Renal cortical epithelial cell (primary cell): ENCODE results near the gene FAF1. TPM values are rescaled to one million over a fixed set of nuclear protein-coding genes. Genes with fewer than 3 reads are reported as not detected.
"Not testable (repeated sequence)": the region's sequence is repeated elsewhere in the genome, so short reads cannot be mapped to it uniquely, and the experiment has no call there.

Source experiments
- DNase-seq: peaks from one replicate; pipeline ENCODE4 v3.0.0-alpha.2; 2011; ENCODE audit warnings: low read depth
- total RNA-seq: library from RNA; depleted of rRNA; stranded (reverse); fragments of >200 nt; gene quantifications from 2 replicates; pipeline ENCODE4 v1.2.3, GENCODE V29; 2014

FAF1 gene
- total RNA-seq, 1 donor from 2014 or later, result 92.6 TPM

DNA sequence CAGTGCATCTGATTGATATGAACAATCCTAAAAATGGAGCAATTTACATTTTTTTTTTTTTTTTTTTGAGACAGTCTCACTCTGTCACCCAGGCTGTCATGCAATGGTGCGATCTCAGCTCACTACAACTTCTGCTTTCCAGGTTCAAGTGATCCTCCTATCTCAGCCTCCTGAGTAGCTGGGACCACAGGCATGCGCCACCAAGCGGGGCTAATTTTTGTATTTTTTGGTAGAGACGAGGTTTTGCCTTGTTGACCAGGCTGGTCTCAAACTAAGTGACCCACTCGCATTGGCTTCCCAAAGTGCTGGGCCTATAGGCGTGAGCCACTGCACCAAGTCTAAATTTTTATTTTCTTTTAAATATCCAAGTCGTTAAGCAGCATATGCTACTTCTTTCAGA is 109.0 kb downstream of the FAF1 start:
- no peak for DNase-seq

DNA sequence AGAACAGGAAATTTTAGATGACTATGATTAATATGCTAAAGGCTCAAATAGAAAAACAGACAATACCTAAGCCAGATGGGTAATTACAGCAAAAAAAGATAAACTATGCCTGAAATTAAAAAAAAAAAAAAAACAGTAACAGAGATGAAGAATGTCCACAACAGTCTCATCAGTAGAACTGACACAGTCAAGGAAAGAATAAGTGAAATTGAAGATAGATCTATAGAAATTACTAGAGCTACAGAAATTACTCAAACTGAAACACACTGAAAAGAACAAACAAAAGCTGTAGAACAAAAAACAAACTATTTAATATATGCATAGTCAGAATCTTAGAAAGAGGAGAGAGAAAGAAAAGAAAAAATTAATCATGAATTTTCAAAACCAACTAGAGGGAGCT is 112.8 kb downstream of the FAF1 start:
- DNase-seq, result no peak

DNA sequence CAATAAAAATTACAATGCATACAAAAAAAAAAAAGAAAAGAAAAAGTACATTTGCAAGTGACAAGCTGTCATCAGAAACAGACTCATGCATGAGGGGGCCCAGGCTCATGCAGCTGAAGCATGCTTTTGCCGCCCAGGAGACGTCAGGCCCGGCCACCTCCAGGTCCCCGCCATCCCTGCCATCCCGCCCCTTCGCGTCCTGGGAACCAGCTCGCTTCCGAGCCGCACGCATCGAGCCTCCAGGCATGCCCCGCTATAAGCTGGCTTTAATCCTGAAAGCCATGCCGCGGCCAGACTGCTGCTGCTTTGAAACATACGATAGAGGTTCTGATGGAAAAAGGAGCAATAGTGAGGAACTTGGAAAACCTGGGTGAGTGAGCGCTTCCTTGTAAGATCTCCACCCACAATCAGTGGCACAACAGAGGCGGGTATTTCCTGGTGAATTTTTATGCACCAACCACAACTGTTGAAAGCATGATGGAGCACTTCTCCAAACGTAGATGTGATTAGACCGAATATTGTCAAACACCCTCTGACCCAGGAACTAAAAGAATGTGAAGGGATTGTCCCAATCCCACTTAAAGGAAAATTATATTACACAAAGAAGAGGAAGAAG is 113.7 kb downstream of the FAF1 start:
- DNase-seq, result no peak

DNA sequence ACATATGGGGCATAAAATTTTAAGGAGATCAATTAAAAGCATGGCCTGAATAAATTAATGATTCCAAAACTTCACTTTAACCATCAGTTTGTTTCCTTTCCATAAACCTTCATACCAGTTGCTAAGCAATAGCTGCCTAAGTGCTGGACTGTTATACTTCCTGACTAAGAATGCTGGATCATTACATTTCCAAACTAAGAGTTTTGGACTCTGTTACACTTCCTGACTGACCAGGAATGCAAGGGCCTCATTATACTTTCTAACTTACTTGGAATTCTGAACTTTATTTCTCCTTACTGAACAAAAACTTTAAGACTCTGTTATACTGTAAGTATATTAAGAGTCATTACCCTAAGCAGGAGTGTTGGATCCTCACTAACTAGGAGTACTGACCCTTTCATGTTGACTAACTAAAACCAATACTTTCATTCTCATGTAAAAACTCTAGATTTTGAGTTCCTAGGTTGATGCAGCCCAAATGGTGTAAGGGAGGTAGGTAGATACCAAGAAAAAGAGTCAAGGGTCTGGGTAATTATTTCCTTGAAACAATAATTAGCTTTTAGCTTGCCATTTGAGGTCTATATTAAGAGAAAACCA is 118.2 kb downstream of the FAF1 start:
- DNase-seq, result peak; percentile 81

DNA sequence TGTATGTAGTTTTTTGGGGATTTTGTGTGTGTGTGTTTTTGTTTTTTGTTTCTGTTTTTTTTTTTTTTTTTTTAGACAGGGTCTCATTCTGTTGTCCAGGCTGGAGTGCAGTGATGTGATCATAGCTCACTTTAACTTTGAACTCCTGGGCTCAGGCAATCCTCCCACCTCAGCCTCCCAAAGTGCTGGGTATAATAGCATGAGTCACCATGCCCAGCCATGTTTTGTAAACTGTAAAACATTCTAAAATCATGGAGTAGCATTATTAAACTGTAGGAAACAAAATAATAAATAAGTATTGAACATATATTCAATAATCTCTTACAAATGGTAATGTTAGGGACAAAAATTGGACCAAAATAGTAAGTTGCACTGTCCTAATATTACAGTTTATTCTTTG is 124.0 kb downstream of the FAF1 start:
- no peak for DNase-seq

DNA sequence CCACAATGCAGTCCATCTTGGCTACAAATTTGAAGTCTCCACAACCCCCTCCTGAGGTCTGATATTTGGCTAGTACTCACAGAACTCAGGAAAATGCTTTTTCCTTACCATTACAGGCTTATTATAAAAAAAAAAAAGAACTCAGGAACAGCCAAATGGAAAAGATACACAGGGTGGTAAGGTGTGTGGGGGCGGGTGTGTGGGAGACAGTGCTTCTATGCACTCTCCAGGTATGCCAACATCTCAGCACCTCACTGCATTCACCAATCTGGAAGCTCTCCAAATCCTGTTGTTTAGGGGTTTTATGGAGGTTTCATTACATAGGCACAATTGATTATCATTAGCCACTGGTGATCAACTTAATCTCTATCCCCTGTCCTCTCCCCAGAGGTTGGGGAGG is 126.9 kb downstream of the FAF1 start:
- no peak for DNase-seq

DNA sequence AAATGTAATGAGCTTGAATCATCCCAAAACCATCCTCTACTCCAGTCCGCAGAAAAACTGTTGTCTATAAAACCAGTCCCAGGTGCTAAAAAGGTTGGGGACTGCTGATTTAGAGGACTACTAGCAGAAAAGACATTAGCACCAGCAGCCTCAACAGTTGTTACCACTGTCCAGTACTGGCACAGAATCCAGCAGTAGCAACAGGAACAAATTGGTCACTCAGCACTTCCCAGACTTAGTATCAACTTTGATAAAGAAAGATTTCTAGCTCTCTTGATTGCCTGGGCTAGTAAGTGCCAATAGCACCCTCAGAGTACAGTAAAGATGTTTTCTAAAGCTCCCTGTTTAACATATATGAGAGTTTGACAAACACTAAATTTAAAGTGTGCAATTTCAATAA is 127.9 kb downstream of the FAF1 start:
- no peak for DNase-seq

DNA sequence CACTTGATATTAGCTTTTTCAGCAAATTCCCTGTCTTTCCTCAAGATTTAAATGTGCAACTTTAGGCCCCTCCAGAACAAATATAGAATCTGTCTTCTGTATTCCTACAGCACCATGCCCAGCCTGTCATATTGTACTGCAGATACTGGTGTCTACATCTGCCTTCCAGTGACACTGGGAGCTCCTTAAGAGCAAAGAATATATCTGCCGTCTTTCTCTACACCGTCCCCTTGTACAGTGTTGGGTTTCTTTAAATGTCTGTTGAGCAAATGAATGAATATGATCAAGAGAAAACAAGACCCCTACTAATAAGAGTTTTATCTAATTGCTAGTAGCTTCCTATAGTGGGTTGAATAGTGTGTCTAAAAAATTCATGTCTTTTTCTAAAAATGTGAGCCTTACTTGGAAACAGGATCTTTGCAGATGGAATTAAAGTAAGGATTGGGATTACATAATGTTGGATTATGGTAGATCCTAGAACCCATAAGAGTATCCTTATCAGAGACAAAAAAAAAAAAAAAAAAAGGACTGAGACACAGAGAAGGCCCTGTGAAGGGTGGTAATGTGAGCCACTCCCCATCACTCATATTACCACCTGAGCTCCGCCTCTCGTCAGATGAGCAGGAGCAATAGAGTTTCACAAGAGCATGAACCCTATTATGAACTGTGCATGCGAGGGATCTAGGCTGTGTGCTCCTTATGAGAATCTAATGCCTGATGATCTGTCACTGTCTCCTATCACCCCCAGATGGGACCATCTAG is 128.6 kb downstream of the FAF1 start:
- no peak for DNase-seq

DNA sequence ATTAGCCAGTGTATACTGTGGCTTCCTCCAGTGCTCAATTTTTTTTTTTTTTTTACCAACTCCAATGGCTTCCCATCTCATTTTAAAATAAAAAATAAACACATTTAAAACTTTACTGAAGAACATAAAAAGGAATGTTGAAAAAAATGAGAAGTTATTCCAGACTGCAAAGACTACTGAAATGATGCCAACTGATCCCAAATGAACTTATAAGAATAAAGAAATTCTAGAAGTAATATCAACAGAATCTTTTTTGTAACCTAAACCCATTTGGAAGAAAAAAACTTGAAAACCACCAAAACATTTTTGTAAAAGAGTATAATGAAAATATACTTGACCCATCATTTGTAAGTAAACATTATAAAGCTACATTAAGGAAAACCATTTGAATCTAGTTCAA is 129.4 kb downstream of the FAF1 start:
- no peak for DNase-seq

DNA sequence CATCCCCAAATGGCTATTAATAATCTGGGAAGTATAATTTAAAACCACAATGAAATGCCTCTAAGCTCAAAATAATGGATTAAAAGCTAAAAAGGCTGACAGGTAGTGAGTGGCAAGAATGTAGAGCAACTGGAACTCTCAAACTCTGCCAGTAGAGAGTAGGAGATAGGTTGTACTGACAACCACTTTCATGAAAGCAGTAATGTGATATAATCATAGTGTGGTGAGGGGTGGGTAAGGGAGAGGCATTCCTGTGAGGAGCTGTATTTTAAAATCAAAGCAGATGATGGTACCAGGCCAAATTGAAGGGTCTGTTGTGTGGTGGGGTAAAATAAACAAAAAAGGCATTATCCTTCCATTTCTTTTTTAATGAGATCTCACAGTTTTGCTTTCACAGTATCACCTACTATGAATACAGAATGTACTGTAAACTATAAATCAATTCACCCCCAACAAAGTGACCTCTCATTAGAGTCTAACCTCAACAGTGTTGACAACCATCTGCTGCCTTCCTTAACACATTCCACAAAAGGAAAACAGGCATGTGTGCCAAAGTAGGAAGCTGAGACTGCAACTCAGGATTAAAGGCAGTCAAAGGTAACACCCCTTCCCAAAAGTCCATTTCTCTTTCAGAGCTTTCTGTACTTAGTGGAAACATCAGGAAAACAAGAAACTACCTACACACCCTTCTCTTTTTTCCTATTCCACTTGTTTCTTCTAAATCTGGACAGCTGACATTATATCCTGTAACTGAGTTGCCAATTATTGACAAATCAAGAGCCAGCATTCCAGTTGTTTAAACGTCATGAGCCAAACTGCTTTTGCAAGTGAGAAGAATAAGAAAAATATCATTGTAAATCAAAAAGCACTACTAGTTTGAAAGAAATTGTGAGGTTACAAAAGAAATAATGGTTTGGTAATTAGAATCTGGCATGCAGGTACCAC is 130.8 kb downstream of the FAF1 start:
- peak; percentile 71 for DNase-seq

DNA sequence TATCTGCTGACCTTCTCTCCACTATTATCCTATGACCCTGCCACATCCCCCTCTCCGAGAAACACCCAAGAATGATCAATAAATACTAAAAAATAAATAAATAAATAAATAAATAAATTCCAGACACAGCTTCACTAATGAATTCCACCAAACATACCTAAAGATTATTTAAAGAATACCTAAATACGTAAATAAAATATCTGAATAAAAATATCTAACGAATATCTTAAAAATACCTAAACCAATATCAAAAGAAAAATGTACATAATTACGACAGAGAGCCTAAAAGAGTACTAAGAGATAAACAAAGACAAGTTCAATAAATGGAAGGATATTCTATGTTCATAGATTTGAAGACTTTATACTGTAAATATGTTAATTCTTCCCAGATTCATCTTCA is 132.5 kb downstream of the FAF1 start:
- no peak for DNase-seq

DNA sequence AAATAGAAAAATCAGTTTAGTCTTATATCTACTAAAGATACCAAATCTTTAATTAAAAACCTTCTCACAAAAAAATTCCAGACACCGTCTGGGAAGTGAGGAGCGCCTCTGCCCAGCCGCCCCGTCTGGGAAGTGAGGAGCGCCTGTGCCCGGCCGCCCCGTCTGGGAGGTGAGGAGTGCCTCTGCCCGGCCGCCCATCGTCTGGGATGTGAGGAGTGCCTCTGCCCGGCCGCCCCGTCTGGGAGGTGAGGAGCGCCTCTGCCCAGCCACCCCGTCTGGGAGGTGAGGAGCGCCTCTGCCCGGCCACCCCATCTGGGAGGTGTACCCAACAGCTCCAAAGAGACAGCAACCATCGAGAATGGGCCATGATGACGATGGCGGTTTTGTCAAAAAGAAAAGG is 133.3 kb downstream of the FAF1 start:
- DNase-seq, result not testable (repeated sequence)

DNA sequence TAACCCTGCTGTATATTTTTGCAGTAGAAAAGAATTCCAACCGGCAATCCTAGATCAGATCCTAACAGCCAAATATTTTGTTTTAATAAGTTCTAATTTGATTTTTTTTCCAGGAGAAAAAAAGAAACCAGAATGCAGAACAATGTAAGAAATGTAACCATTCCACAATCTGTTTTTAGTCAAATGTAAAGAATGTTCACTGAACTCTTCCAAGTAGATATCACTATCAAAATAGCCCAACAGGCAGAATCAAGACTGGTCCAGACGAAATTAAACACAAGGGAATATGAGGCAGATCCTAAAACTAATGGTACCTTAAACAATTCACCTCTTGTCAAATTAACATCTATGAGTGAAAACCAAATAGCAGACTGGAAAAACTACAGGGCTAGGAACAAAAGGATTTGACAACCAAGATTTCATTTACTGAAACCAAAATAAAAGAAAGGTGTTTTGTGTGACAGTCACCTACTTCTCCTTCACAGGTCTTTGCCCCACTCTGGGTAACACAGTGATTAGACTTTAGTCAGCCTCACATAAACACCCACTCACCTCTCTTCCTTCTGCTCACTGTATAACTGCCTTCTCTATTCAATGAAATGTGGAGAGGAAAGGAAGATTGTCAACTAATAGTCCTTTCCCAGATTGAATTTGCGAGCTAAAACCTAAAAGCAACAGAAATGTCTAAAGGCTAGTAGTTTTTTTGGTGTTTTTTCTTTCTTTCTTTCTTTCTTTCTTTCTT is 137.9 kb downstream of the FAF1 start:
- DNase-seq, result no peak

DNA sequence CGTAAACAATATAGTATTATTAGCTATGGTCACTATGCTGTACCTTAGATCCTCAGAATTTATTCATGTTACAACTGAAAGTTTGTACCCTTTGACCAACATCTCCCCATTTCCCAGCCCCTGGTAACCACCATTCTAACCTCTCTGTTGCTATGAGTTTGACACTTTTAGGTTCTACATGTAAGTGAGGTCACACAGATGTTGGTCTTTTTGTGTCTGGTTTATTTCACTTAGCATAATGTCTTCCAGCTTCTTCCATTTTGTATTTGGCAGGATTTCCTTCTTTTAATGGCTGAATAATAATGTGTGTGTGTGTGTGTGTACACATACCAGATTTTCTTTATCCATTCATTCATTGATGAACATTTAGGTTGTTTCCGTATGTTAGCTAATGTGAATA is 139.5 kb downstream of the FAF1 start:
- DNase-seq, result no peak

DNA sequence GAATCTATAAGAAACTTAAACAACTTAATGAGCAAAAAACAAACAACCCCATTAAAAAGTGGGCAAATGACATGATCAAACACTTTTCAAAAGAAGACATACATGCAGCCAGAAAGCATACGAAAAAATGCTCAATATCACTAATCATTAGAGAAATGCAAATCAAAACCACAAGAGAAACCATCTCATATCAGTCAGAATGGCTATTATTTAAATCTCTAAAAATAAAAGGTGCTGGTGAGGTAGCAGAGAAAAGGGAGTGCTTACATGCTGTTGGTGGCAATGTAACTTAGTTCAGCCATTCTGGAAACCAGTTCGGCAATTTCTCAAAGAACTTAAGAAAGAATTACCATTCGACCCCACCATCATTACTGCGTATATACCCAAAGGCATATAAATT is 147.7 kb downstream of the FAF1 start:
- no peak for DNase-seq

DNA sequence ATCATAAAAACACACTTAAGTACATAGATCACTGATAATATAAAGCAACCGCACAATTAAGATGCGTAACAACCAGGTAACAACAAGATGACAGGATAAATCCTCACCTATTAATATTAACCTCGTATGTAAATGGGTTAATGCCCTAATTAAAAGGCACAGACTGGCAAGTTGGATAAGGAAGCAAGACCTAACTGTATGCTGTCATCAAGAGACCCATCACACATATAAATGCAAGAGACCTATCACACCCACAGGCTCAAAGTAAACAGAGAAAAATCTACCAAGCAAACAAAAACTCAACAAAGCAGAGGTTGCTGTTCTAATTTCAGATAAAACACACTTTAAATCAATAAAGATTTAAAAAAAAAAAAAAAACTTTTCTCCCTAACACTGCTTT is 151.8 kb downstream of the FAF1 start:
- no peak for DNase-seq

DNA sequence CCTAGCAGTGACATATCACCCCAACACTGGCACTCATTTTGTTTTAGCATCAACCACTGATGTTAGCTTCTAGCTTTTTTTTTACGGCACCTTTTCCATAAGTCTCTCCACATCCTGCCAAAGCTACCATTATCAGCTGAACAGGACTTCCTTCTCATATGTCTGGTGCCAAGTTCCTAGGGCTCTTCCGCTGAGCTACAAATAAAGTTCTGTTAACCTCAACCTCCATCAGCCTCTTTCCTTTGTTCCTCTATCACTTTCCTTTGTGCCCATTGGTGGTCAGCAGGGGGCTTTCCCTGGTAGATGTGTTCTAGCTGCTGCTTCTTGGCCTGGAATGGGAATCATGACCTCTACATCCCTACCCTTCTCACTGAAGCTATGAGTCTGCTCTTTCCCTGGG is 163.8 kb downstream of the FAF1 start:
- no peak for DNase-seq

DNA sequence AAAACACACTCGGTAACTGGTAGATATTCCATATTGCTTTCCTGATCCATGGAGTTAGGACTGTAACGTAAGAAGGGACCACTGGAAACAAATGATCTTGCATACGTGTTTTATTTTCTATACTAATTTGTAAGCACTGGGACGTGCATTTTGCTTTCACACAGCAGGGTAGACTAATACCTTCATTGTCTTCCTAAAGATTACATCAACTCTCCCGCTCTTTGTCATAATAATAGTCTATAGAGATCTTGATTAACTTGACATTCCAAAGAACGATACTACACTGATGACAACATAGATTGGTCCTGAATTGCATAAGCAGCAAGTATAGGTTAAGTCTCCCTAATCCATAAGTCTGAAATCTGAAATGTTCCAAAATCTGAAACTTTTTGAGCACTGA is 166.5 kb downstream of the FAF1 start:
- DNase-seq, result no peak

DNA sequence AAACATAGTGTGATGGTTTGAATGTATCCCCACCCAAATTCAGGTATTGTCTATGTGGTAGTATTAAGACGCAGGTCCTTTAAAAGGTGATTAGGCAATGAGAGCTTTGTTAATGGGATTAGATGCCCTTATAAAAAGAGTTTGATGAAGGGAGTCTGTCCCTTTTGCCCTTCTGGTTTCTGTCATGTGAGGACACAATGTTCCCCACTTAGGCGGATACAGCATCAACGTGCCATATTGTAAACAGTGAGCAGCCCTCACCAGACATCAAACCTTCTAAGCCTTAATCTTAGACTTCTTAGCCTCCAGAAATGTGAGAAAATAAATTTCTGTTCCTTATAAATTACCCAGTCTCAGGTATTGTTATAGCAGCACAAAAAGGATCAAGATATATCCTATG is 172.8 kb downstream of the FAF1 start:
- no peak for DNase-seq

DNA sequence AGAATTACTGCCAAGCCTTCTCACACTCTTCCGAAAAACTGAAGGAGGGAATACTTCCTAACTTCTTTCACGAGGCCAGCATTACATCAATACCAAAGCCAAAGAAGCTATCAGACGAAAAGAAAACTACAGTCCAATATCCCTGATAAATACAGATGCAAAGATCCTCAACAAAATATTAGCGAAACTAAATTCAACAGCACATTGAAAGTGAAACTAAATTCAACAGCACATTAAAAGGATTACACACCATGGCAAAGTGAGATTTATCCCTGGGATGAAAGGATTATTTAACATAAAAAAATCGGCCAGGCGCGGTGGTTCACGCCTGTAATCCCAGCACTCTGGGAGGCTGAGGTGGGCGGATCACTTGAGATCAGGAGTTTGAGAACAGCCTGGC is 176.8 kb downstream of the FAF1 start:
- DNase-seq, result no peak

DNA sequence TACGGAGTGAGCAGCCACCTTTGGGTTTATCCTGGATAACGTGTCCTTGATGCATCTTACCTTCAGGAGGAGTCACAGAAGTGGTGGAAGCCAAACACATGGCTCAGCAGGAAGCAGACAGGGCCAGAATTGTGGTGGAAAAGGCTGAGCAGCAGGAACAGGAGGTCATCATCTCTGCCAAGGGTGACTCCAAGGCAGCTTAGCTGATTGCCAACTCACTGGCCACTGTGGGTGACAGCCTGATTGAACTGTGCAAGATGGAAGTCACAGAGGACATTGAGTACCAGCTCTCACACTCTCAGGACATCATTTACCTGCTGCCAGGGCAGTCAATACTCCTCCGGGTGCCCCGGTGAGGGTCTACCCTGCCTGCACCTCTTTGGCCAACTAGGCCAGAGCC is 179.3 kb downstream of the FAF1 start:
- DNase-seq, result no peak

DNA sequence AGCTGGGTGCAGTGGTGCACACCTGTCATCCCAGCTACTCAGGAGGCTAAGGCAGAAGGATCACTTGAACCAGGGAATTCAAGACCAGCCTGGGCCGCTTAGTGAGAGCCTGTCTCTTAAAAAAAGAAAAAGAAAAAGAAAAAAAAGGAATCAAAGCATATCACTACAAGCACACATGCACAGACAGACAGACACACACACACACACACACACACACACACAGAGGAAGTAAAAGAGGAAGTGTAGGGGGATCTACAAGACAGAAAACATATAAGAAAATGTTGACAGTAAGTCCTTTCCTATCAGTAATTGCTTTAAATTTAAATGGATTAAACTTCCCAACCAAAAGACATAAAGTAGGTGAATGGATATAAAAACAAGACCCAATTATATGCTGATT is 180.3 kb downstream of the FAF1 start:
- no peak for DNase-seq
